PC-3 (cell line): ENCODE data around the gene DNAJC3. TPM values are rescaled to one million over a fixed set of nuclear protein-coding genes. Genes with fewer than 3 reads are reported as not detected.
A peak's percentile ranks its signal among the peaks of the same experiment; 100 is the strongest.

Experiments used
- ATAC-seq: fragments of 200-7000 bp; cut with Tn5 transposase; 2 replicates; pipeline ENCODE4 v1.9.1; 2020; ENCODE audit warnings: mild to moderate bottlenecking, moderate library complexity
- BruUV-seq: library from RNA; stranded (reverse); fragments of 400-500 nt; replicated peaks from 2 replicates; lab custom pipeline; 2021; lab: Mats Ljungman, UMichigan
- CTCF ChIA-PET: fragments of 300-600 bp; sonication (Branson Sonifier 250); formaldehyde crosslinking; loops from one replicate; lab custom pipeline; 2022; ENCODE audit warnings: antibody characterized with exemption; lab: Charles Lee
- POLR2A ChIA-PET: fragments of 300-600 bp; sonication (Branson Sonifier 250); formaldehyde crosslinking; loops from one replicate; lab custom pipeline; 2022; ENCODE audit warnings: antibody characterized with exemption; ENCODE audit not compliant: unreplicated experiment; lab: Charles Lee
- DNase-seq: peaks from one replicate; pipeline ENCODE4 v3.0.0-alpha.2; 2015
- H2AFZ ChIP-seq: fragments of 300-600 bp; sonication (generic); 2 replicates; pipeline ENCODE4 v1.6.0; 2016; ENCODE audit warnings: antibody characterized with exemption, low read length
- H3F3A ChIP-seq: fragments of 300-600 bp; sonication (generic); one replicate; pipeline ENCODE4 v1.6.0; 2017; ENCODE audit warnings: antibody characterized with exemption, low read length, control low read depth, mild to moderate bottlenecking; ENCODE audit not compliant: unreplicated experiment
- H3K27ac ChIP-seq: fragments of 300-600 bp; sonication (generic); 2 replicates; pipeline ENCODE4 v1.5.1; 2016; ENCODE audit warnings: mild to moderate bottlenecking, low read length
- H3K27me3 ChIP-seq: fragments of 300-600 bp; sonication (generic); 2 replicates; pipeline ENCODE4 v1.6.1; 2016; ENCODE audit warnings: low read length, mixed read lengths
- H3K36me3 ChIP-seq: fragments of 300-600 bp; sonication (generic); 2 replicates; pipeline ENCODE4 v1.6.1; 2016; ENCODE audit warnings: low read depth, mixed run types, low read length, mixed read lengths
- H3K4me1 ChIP-seq: fragments of 300-600 bp; sonication (generic); 2 replicates; pipeline ENCODE4 v1.5.1; 2016; ENCODE audit warnings: low read length; ENCODE audit not compliant: insufficient read depth
- H3K4me2 ChIP-seq: fragments of 300-600 bp; sonication (generic); 2 replicates; pipeline ENCODE4 v1.6.0; 2016; ENCODE audit warnings: low read length
- H3K4me3 ChIP-seq: fragments of 300-600 bp; sonication (generic); 2 replicates; pipeline ENCODE4 v1.5.1; 2016; ENCODE audit warnings: mild to moderate bottlenecking, low read length, mixed read lengths
- H3K79me2 ChIP-seq: fragments of 300-600 bp; sonication (generic); 2 replicates; pipeline ENCODE4 v1.6.1; 2017; ENCODE audit warnings: low read length, mixed read lengths
- H3K9ac ChIP-seq: fragments of 300-600 bp; sonication (generic); 2 replicates; pipeline ENCODE4 v1.6.0; 2016; ENCODE audit warnings: mild to moderate bottlenecking, low read length
- H3K9me2 ChIP-seq: fragments of 300-600 bp; sonication (generic); replicated peaks from 2 replicates; pipeline ENCODE4 v1.6.1; 2016; ENCODE audit warnings: mixed run types, low read length, mixed read lengths
- H3K9me3 ChIP-seq: fragments of 300-600 bp; sonication (generic); 2 replicates; pipeline ENCODE4 v1.6.1; 2016; ENCODE audit warnings: low read length, mixed read lengths
- H4K20me1 ChIP-seq: fragments of 300-600 bp; sonication (generic); 2 replicates; pipeline ENCODE4 v1.6.1; 2016; ENCODE audit warnings: low read length, mixed read lengths
- EZH2 ChIP-seq: fragments of 300-600 bp; sonication (generic); IDR thresholded peaks from one replicate; pipeline ENCODE4 v1.6.1; 2017; ENCODE audit warnings: antibody characterized with exemption, mild to moderate bottlenecking, low read length; ENCODE audit not compliant: unreplicated experiment
- EZH2phosphoT487 ChIP-seq: fragments of 300-600 bp; sonication (generic); IDR thresholded peaks from 2 replicates; pipeline ENCODE4 v1.6.1; 2018; ENCODE audit warnings: mild to moderate bottlenecking, antibody characterized with exemption, low read length, borderline replicate concordance
- intact Hi-C: fragments of 100-400 bp; cut with micrococcal nuclease; formaldehyde crosslinking; loops from 2 replicates; pipeline ENCODE4 v1.9.0; 2023
- total RNA-seq: library from RNA; depleted of rRNA; stranded (reverse); fragments of >200 nt; gene quantifications from 2 replicates; pipeline ENCODE4 v1.2.3, GENCODE V29; 2014
- TF ChIP-seq, protein P1 (sequence below): fragments of 300-600 bp; sonication (generic); conservative IDR thresholded peaks from 2 replicates; pipeline ENCODE4 v1.5.1; 2017; ENCODE audit warnings: antibody characterized with exemption, low read depth, mild to moderate bottlenecking, low read length

Gene DNAJC3
- total RNA-seq, 1 experiment from 2014 or later = 20.5 TPM

DNA sequence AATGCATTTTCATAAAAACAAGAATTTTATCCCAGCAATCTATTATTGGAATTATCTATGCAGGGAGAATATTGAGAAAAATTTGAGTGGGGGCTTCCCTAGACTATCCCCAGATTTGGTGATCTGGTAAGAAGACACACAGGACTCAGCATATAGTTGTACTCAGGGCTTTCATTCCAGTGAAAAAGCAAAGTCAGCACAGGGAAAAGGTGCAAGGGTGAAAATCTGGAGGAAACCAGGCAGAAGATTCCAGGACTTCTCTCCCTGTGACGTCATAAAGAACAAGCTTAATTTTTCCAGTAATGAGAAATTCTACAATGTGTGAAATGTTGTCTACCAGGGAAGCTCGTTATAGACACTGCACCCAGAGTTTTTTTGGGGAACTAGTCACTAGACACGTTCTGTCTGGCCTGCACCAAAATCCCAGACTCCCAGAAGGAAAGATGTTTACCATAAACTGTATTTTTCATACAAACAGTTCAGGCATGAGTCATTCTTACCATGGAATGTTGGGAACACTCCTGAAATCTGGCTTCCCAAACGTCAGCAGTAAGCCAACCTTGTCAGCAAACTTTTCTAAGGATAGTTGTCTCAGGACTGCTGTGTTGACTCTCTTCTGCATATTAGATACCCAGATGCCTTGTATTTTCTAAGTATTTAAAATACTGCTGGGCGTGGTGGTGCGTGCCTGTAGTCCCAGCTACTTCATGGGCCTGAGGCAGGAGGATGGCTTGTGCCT is 107.4 kb downstream of the DNAJC3 start:
- Histone ChIP-seq H3K4me2 (peak overlapping the region; percentile 47), H3K4me1 (peaks cover 17% of the 10 kb centered on the region), H3K9me2 (no peaks in the 10 kb centered on the region), H3K27ac (peak overlapping the region; percentile 41), H3K4me3 (no peak overlapping the region), H3K79me2 (no peaks in the 10 kb centered on the region), H3K27me3 (no peaks in the 10 kb centered on the region), H2AFZ (no peak overlapping the region), H3K9me3 (no peaks in the 10 kb centered on the region), H3F3A (no peaks in the 10 kb centered on the region), H3K36me3 (0 out of 2 replicates have a peak, but pooled peaks cover 7% of the 10 kb centered on the region), H3K9ac (no peak overlapping the region), H4K20me1 (no peaks in the 10 kb centered on the region)
- BruUV-seq = no TSS peak
- DNase-seq (peak; percentile 62), ATAC-seq (peak; percentile 83)
- ChIA-PET CTCF (no interaction called here), POLR2A (no interaction called here)
- intact Hi-C loops = no loop called here
- no peak for TF ChIP-seq EZH2phosphoT487
- no peak for TF ChIP-seq EZH2
- TF ChIP-seq, protein P1, sequence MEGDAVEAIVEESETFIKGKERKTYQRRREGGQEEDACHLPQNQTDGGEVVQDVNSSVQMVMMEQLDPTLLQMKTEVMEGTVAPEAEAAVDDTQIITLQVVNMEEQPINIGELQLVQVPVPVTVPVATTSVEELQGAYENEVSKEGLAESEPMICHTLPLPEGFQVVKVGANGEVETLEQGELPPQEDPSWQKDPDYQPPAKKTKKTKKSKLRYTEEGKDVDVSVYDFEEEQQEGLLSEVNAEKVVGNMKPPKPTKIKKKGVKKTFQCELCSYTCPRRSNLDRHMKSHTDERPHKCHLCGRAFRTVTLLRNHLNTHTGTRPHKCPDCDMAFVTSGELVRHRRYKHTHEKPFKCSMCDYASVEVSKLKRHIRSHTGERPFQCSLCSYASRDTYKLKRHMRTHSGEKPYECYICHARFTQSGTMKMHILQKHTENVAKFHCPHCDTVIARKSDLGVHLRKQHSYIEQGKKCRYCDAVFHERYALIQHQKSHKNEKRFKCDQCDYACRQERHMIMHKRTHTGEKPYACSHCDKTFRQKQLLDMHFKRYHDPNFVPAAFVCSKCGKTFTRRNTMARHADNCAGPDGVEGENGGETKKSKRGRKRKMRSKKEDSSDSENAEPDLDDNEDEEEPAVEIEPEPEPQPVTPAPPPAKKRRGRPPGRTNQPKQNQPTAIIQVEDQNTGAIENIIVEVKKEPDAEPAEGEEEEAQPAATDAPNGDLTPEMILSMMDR = no peak

DNA sequence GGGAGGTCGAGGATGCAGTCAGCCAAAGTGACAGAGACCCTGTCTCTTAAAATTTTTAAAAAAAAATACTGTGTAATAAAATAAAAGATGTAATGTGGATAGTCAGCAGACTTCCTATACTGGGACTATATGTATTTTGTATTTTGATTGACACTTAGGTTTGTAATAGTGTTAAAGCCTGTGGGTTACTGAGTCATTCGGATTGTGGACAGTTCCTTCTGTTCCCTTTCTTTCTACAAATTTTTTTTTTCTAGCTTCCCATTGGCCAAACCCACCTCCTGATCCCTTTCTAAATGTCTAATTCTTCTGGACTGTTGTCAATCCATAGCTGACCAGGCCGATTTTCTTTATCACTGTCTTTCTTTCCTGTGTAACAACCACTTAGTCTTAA is 108.0 kb downstream of the DNAJC3 start:
- Histone ChIP-seq H3K4me2 (peak overlapping the region; percentile 47), H3K4me3 (no peak overlapping the region), H3K27me3 (no peaks in the 10 kb centered on the region), H3K79me2 (no peaks in the 10 kb centered on the region), H3K27ac (peak overlapping the region; percentile 41), H3K9ac (no peak overlapping the region), H3K9me2 (no peaks in the 10 kb centered on the region), H3K36me3 (0 out of 2 replicates have a peak, but pooled peaks cover 7% of the 10 kb centered on the region), H3F3A (no peaks in the 10 kb centered on the region), H3K9me3 (no peaks in the 10 kb centered on the region), H4K20me1 (no peaks in the 10 kb centered on the region), H3K4me1 (peaks cover 17% of the 10 kb centered on the region), H2AFZ (no peak overlapping the region)
- peak; percentile 36 for DNase-seq
- TF ChIP-seq EZH2 = no peak
- TF ChIP-seq, protein P1 = no peak
- no peak for TF ChIP-seq EZH2phosphoT487
- peak; percentile 58 for ATAC-seq
- intact Hi-C loops = no loop called here
- BruUV-seq = no TSS peak
- CTCF ChIA-PET = no interaction called here
- POLR2A ChIA-PET = no interaction called here
